Raji (cell line): ENCODE results near the gene CARMIL1.

Experiments
- POLR2A ChIP-seq: IDR thresholded peaks from 2 replicates; pipeline ENCODE4 v1.6.1; 2011; ENCODE audit warnings: low read depth, low read length, control low read depth; ENCODE audit not compliant: insufficient read depth

Gene CARMIL1

DNA sequence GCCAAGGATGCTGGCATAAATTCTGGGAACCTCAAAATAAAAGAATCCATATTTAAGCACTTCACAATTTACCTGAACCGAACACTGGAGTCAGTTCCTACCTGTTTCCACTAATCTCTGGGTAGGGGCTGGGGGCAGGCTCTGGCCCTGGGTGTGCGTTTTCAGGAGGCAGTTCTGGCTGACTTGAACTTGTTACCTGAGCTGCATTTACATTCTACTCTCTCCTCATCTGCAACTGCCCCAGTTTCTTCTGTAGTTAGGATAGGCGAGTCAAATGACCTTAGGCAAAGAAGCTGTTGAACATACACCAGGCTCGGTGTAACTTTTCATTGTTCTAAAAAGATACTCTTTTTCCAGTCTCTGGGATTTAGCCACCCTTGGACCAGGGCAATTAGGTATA lies 13.2 kb downstream of the CARMIL1 start:
- TF ChIP-seq POLR2A: no peak

DNA sequence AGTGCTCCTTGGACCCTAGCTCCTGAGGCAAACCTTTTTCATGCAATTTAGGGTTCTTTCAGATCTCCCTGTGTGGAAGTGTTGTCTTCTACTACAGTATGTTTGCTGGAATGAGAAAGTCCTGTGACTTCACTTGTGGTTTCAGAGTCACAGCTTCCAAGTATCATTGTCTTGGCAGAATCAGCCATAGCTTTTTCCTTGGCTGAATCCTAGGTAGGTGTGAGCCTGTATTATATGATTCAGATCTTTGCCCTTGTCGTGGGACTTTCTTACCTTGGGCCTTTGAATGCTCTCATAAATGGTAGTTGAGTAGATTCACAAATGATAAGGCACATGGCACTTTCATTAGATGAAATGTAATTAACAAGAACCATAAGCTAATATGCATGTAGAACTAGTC lies 16.5 kb downstream of the CARMIL1 start:
- no peak for TF ChIP-seq POLR2A

DNA sequence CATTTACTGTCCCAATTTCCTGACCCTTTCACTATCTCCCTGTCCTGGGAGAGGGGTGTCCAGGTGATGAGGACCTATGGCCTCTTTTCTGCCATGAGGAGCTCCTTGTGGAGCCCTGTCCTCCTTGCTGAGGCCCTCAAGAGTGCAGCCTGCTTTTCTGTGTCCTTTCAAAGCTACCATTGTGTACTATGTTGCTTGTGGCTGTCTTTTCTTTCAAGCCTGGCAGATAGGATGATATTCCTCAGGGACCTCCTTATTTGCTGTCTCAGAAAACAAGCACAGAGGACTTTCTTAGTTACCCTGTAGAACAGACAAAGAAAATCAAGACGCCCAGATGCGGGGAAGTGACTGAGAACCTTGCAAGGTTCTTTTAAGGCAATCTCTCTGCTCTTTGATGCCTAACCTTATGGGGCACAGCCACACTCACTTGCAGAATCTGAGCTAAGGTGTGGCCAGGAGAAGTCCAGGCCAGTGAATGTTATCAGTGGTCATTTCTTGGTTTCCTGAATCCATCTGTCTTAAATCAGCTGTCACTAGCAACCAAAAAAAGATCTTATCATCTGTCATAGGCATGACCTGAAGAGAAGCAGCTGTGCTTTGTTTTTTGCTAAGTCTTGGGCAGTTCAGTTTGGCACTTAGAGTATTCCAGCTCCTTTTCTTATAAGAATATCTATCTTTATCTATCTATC lies 17.2 kb downstream of the CARMIL1 start:
- no peak for TF ChIP-seq POLR2A

DNA sequence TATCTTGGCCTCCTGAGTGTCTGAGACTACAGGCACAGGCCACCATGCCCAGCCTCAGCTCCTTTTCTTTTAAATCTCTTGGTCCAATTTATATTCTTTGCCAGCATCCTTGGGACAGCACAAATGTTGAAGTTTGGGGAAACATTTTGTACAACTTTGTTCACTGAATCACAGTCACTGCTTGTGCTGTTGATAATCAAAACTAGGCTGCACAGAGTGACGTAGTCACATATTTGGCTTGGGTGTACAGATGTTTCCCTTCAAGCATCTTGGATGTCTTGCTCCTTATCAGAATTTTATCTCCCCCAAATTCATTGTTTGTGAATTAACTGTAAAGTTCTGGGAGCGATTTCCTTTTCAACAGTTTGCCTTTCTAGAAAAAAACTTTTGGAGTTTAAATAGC lies 17.9 kb downstream of the CARMIL1 start:
- no peak for TF ChIP-seq POLR2A

DNA sequence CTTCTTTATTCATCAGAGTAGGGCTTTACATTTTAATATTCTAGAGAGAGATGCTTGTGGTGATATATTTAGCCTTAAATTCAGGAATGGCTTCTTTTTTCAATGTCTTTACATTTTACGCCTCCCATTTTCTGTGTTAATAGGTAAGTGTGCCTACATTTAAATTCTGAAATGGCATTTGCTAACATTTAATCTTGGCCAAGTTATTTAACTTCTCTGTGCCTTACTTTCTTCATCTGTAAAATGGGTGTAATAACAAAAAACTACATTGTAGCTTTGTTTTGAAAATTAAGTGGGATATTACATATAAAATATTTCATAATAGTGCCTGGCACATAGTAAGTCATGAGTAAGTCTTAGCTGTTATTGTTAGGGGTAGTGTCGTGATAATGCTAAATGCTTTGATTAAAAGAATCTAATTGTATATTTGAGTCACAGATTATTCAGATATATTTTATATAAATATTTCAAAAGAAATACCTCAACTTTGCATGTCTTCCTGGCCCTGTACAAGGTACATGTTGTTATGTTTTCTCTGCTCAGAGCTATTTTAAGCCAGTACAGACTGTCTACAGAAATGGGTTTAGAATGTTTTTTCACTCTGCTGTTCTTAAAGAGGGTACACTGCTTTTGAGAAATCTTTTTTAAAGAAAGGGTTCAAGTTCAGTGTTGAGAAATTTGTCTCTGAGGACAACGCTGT lies 18.8 kb downstream of the CARMIL1 start:
- TF ChIP-seq POLR2A: no peak

DNA sequence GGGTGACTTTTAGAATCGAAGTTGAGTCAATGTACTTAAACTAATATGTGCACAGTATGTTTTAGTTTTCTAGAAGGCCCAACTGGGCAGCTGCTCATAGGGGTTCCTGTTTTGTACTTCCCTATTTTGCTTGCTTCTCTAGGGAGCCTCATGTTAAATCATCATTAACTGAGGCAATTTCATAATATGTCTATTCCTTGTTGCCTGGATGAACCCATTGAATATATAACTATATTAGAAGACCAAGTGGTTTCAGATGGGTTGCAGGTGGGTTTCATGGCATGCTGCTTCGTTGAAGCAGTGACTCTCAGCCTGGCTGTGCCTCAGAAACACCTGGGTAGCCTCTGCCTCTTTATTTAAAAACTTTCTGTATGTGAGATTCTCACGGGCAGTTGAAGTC lies 22.2 kb downstream of the CARMIL1 start:
- TF ChIP-seq POLR2A: no peak

DNA sequence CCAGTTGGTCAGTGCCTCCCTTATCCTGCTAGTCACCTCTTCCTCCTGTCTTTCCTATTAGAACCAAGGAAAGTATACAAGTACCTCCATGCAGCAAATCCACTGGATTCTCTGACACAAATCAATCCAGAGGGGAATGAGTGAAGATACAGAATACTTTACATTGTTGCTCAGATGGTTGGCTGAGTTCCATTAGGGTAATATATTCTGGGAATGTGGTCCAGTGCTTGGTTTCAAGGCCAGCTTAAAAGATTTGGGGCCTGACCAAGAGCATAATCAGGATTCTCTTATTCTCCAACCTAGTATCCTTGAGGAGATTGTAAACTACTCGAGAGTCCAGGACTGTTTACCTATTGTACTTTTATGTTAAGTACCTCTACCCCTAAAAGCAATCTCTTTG lies 23.0 kb downstream of the CARMIL1 start:
- no peak for TF ChIP-seq POLR2A

DNA sequence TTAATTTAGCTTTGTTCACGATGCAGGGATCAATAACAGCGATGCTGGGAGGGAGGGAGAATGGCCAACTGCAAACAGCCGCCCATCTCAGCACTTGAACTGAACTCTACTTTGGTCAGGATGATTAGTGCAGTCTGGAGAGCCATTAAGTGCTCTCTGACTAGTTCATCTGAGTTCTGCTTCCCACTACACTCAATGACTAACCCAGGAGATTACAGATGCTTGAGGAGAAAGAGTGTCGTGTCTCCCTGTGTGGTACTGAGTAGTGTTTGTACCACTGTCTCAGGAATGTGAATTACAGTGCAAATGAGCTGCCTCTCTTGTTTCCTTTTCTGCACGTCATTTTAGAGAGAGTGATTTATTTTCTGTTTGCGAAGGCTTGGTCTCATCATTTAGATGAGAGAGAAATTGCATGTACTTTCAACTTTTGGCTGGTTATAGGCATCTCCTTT lies 23.5 kb downstream of the CARMIL1 start:
- TF ChIP-seq POLR2A: no peak

DNA sequence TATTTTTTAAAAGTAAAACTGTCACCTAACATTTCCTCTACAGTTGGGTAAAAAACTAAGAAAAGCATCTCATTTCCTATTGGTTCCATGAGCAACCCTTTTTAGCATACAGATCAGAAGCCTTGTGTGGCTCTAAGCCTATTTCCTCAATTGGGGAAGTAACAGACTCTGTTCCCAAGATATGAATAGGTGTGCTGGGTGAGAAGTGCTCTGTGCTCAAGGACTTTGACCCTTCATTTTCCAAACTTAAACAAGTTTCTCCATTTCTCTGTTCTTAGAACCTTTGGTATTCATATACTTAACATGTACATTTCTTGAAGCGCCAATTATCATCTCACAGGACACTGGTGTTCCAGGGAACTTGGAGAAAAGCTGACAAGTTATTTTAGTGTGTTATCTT lies 24.1 kb downstream of the CARMIL1 start:
- no peak for TF ChIP-seq POLR2A

DNA sequence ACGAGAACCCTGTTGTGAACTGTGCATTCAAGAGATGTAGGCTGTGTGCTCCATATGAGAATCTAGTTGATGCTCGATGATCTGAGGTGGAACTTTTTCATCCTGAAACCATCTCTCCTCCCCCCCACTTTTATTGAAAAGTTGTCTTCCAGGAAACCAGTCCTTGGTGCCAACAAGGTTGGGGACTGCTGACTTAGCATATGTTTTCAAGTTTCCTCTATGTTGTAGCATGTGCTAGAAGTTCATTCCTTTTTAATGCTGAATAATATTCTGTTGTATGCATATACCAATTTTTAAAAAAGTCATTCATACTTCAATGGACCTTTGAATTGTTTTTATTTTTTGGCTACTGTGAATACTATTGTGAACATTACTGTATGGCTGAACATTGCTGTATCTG lies 27.2 kb downstream of the CARMIL1 start:
- TF ChIP-seq POLR2A: no peak

DNA sequence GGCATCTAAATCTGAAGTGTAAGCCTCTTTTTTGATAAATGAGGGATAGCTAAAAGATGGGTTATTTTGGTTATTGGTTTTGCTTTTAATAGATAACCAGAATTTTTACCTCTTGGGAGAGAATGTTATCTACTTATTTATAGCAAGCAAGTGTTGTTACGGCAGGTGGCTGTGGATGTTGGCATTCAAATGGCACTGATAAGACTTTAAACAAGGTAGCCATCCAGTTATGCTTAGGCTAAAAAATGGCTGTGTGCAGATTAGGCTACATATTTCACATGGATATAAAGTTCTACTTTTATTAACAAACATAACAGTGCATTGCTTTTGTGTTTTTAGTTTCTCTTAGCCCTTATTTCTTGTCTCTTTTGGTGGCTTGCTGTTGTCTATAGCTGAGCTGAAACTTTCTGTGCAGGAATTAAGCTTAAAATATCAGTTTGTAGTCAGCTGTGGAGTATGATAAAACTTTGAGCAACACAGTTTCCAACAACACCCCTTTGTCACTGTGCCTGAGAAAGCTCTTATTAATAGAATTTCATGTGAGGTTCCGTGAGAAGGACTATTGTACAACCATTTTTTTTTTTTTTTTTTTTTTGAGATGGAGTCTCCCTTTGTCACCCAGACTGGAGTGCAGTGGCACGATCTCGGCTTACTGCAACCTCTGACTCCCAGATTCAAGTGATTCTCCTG lies 28.8 kb downstream of the CARMIL1 start:
- TF ChIP-seq POLR2A: no peak

DNA sequence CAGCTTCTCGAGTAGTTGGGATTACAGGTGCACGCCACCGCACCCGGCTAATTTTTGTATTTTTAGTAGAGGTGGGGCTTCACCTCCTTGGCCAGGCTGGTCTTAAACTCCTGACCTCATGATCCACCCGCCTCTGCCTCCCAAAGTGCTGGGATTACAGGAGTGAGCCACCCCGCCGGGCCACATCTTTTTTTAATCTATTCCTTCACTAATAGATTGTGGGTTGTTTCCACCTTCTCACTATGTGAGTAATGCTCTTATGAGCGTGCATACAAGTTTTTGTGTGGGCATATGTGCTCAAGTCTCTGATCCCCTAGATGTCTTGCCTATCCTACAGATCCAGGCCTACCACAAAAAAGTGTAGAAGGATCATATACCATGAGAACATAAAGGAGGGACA lies 30.7 kb downstream of the CARMIL1 start:
- TF ChIP-seq POLR2A: no peak

DNA sequence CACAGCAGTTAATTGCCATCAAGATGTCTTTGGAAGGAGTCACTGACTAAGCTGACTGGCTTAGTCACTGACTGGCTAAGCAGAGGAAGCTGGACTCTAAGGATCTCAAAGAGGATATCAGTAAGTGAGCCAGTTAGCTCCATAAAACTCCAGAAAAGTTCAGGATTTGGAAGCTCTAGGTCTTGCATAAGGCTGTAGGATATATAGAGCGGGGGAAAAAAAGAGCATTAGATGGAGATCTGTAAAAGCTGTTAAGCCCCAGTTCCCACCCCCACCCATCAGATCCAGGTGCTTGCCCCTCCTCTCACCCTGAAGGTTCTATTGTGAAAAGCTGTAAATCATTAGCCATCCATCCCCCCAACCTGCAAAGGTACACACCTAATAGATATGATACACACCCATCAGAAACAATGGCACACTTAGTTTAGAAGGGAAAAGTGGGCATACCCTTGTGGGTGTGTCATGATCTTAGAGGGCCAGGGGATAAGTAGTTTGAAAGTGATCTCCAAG lies 32.2 kb downstream of the CARMIL1 start:
- no peak for TF ChIP-seq POLR2A

DNA sequence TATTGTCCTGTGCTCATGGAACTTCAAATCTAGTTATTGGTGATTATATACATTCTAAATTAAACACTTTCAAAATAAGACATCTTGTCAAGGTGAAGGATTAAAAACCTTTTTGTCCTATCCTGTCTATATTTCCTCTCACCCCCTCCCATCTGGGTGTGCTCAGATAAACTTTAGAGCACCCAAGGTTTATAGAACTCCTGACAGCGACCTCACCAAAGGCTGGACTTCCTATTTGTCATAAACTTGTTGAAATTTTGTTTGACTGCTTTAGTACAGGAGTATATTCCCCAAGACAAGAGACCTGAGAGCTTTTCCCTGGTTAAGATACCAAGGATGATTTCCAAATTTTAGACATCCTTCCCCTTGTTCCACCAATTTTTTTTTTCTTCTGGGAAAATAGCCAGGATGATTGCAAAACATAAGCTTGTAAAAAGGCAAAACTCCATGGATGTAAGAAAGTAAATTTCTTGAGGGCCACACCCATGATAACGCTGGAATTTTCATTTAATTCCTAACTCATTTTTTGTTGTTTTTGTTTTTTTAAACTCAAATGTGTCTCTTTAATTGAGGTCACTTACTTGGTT lies 33.0 kb downstream of the CARMIL1 start:
- no peak for TF ChIP-seq POLR2A

DNA sequence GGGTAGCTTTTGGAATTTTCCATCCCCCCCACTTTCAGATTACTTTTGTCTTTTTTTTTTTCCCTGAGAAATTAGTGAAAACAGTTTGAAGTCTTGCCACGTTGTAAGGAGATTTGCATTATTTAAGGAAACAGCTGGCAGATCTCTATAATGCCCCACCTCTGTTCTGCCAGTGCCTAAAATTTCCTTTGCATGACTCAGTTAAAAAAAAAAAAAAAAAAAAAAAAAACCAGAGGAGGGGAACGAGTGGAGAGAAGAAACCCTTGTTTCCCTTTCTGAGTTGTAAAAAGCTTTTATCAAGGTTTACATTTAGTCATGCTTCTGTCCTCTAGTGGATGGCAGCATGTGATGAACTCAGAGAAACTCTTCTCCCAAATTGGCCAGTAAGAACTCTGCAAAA lies 33.5 kb downstream of the CARMIL1 start:
- TF ChIP-seq POLR2A: no peak
